Mesendoderm (in vitro differentiated cells): ENCODE data around the gene CGRRF1.

ENCODE experiments used
- DNase-seq: peaks from one replicate; pipeline ENCODE4 v3.0.0; 2013
- H2AK5ac ChIP-seq: 2 replicates; pipeline ENCODE4 v1.6.1; 2013; ENCODE audit warnings: low read length, inconsistent platforms
- H2BK120ac ChIP-seq: 2 replicates; pipeline ENCODE4 v1.6.1; 2013; ENCODE audit warnings: low read depth, mild to moderate bottlenecking, low read length, moderate library complexity, mixed read lengths
- H2BK15ac ChIP-seq: replicated peaks from 2 replicates; pipeline ENCODE4 v1.6.1; 2013; ENCODE audit warnings: low read depth, mild to moderate bottlenecking, moderate library complexity
- H2BK5ac ChIP-seq: 2 replicates; pipeline ENCODE4 v1.6.1; 2013; ENCODE audit warnings: low read length, inconsistent platforms
- H3K18ac ChIP-seq: 2 replicates; pipeline ENCODE4 v1.6.1; 2013; ENCODE audit warnings: mild to moderate bottlenecking, low read length, mixed read lengths
- H3K23ac ChIP-seq: one replicate; pipeline ENCODE4 v1.6.1; 2013; ENCODE audit warnings: low read length
- H3K27ac ChIP-seq: 2 replicates; pipeline ENCODE4 v1.5.1; 2013; ENCODE audit warnings: low read depth, mild to moderate bottlenecking, inconsistent platforms, low read length, moderate library complexity
- H3K27me3 ChIP-seq: 2 replicates; pipeline ENCODE4 v1.6.1; 2013; ENCODE audit warnings: low read length, control low read depth, mild to moderate bottlenecking, inconsistent platforms; ENCODE audit not compliant: insufficient read depth, poor library complexity
- H3K36me3 ChIP-seq: 2 replicates; pipeline ENCODE4 v1.6.1; 2013; ENCODE audit warnings: low read length, inconsistent platforms; ENCODE audit not compliant: control insufficient read depth, insufficient read depth
- H3K4ac ChIP-seq: one replicate; pipeline ENCODE4 v1.6.1; 2013; ENCODE audit warnings: low read depth, mild to moderate bottlenecking, low read length, moderate library complexity
- H3K4me1 ChIP-seq: 2 replicates; pipeline ENCODE4 v1.6.1; 2013; ENCODE audit warnings: low read depth, low read length, inconsistent platforms; ENCODE audit not compliant: control insufficient read depth
- H3K4me2 ChIP-seq: 2 replicates; pipeline ENCODE4 v1.6.1; 2013; ENCODE audit warnings: low read length
- H3K4me3 ChIP-seq: 2 replicates; pipeline ENCODE4 v1.5.1; 2013; ENCODE audit warnings: mild to moderate bottlenecking, low read length
- H3K56ac ChIP-seq: one replicate; pipeline ENCODE4 v1.6.1; 2013; ENCODE audit warnings: low read length
- H3K79me1 ChIP-seq: 2 replicates; pipeline ENCODE4 v1.6.1; 2013; ENCODE audit warnings: low read length, inconsistent platforms
- H3K79me2 ChIP-seq: 2 replicates; pipeline ENCODE4 v1.6.1; 2013; ENCODE audit warnings: mild to moderate bottlenecking, low read length; ENCODE audit not compliant: control insufficient read depth, insufficient read depth
- H3K9ac ChIP-seq: 2 replicates; pipeline ENCODE4 v1.6.1; 2013; ENCODE audit warnings: low read length, inconsistent platforms
- H4K5ac ChIP-seq: one replicate; pipeline ENCODE4 v1.6.1; 2013; ENCODE audit warnings: low read length
- H4K8ac ChIP-seq: one replicate; pipeline ENCODE4 v1.6.1; 2013; ENCODE audit warnings: low read depth, mild to moderate bottlenecking, control low read depth, low read length, moderate library complexity
- WGBS: extraction: QIAGEN DNeasy Blood & Tissue Kit; methylation state at CpG from one replicate; pipeline ENCODE4 v1.1.7; 2013; ENCODE audit warnings: low lambda C conversion rate, missing lambda C conversion rate; ENCODE audit not compliant: insufficient coverage; ENCODE audit errors: extremely low coverage; 5-methylcytosine and 5-hydroxymethylcytosine counted together

The CGRRF1 gene

GRCh38 chr14:54570631-54571415 lies 61.1 kb downstream of the CGRRF1 start:
- Histone ChIP-seq H3K4me2 (no peak overlapping the region), H4K5ac (no peak overlapping the region), H3K36me3 (no peaks in the 10 kb centered on the region), H3K56ac (no peak overlapping the region), H3K79me2 (peaks cover 21% of the 10 kb centered on the region), H2BK120ac (no peak overlapping the region), H3K4me3 (no peak overlapping the region), H3K27me3 (no peaks in the 10 kb centered on the region), H3K4ac (no peak overlapping the region), H2AK5ac (no peak overlapping the region), H3K18ac (no peak overlapping the region), H3K9ac (no peak overlapping the region), H3K4me1 (peaks cover 4% of the 10 kb centered on the region), H3K79me1 (peaks cover 1% of the 10 kb centered on the region), H2BK5ac (no peak overlapping the region), H2BK15ac (no peak overlapping the region), H3K27ac (no peak overlapping the region), H3K23ac (no peak overlapping the region), H4K8ac (no peak overlapping the region)
- DNase-seq, result no peak
- WGBS, result no CpG with 5 or more reads among the region's 5 CpGs

DNA sequence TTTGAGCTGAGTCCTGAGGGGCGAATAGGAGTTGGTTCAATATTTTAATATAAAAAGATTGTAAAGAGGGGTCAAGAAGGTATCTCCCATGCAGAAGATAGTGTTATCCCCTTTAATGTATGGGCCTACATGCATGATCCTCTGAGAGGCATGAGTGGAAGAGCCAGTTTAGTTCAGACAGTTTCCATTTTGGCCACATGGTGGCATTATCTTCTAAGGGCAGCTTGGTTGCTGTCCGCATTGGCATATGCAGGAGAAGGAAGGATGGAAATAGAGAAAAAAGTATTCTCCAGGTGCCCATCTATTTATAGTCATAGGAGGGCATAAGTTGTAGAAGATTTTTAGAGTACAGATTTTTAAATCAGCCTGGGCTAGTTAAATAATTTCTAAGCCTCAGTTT lies 62.6 kb downstream of the CGRRF1 start:
- no peaks in the 10 kb centered on the region for H3K27me3 ChIP-seq
- H3K79me1 ChIP-seq, result peaks cover 9% of the 10 kb centered on the region
- DNase-seq, result peak; percentile 86
- no peak overlapping the region for H3K56ac ChIP-seq
- no peak overlapping the region for H3K4ac ChIP-seq
- H3K4me3 ChIP-seq, result no peak overlapping the region
- H4K8ac ChIP-seq, result no peak overlapping the region
- H2BK5ac ChIP-seq, result no peak overlapping the region
- no CpG with 5 or more reads among the region's 2 CpGs for WGBS
- H2BK120ac ChIP-seq, result no peak overlapping the region
- H3K9ac ChIP-seq, result no peak overlapping the region
- no peak overlapping the region for H3K18ac ChIP-seq
- H3K23ac ChIP-seq, result no peak overlapping the region
- H3K4me1 ChIP-seq, result peaks cover 4% of the 10 kb centered on the region
- peaks cover 31% of the 10 kb centered on the region for H3K79me2 ChIP-seq
- no peak overlapping the region for H2AK5ac ChIP-seq
- no peak overlapping the region for H3K4me2 ChIP-seq
- no peak overlapping the region for H2BK15ac ChIP-seq
- H3K27ac ChIP-seq, result no peak overlapping the region
- no peak overlapping the region for H4K5ac ChIP-seq
- H3K36me3 ChIP-seq, result no peaks in the 10 kb centered on the region

- Histone ChIP-seq H3K79me2 (peaks cover 25% of the 10 kb centered on the region), H2BK120ac (no peak overlapping the region), H3K4ac (no peak overlapping the region), H4K8ac (no peak overlapping the region), H3K79me1 (peaks cover 8% of the 10 kb centered on the region), H3K56ac (no peak overlapping the region), H3K9ac (no peak overlapping the region), H3K27me3 (no peaks in the 10 kb centered on the region), H3K4me2 (no peak overlapping the region), H3K27ac (no peak overlapping the region), H2BK15ac (no peak overlapping the region), H3K18ac (no peak overlapping the region), H3K4me1 (no peaks in the 10 kb centered on the region), H4K5ac (no peak overlapping the region), H3K36me3 (no peaks in the 10 kb centered on the region), H3K23ac (no peak overlapping the region), H3K4me3 (no peak overlapping the region), H2AK5ac (no peak overlapping the region), H2BK5ac (no peak overlapping the region)
- DNase-seq, result no peak
- WGBS, result no CpG with 5 or more reads among the region's 6 CpGs
These were observed 64.8 kb downstream of the CGRRF1 start for GRCh38 chr14:54574528-54574927.

- Histone ChIP-seq H2BK15ac (no peak overlapping the region), H3K36me3 (no peaks in the 10 kb centered on the region), H3K79me1 (peaks cover 8% of the 10 kb centered on the region), H3K4ac (no peak overlapping the region), H2AK5ac (no peak overlapping the region), H3K18ac (no peak overlapping the region), H3K9ac (no peak overlapping the region), H4K5ac (no peak overlapping the region), H3K4me1 (peaks cover 4% of the 10 kb centered on the region), H3K27me3 (no peaks in the 10 kb centered on the region), H3K27ac (no peak overlapping the region), H4K8ac (no peak overlapping the region), H2BK5ac (no peak overlapping the region), H3K79me2 (peaks cover 33% of the 10 kb centered on the region), H3K4me2 (no peak overlapping the region), H2BK120ac (no peak overlapping the region), H3K56ac (no peak overlapping the region), H3K4me3 (no peak overlapping the region), H3K23ac (no peak overlapping the region)
- DNase-seq, result no peak
- no CpG with 5 or more reads among the region's 6 CpGs for WGBS
These were observed 67.8 kb downstream of the CGRRF1 start for GRCh38 chr14:54577494-54577893.

- Histone ChIP-seq H2BK15ac (no peak overlapping the region), H3K27ac (no peak overlapping the region)
- no CpG with 5 or more reads among the region's 3 CpGs for WGBS
These were observed 68.3 kb downstream of the CGRRF1 start for GRCh38 chr14:54577977-54578376.

GRCh38 chr14:54579621-54580020 lies 69.9 kb downstream of the CGRRF1 start:
- Histone ChIP-seq H3K4me2 (no peak overlapping the region), H3K4me1 (peaks cover 4% of the 10 kb centered on the region), H3K56ac (no peak overlapping the region), H3K4ac (no peak overlapping the region), H4K8ac (no peak overlapping the region), H2BK5ac (no peak overlapping the region), H2BK15ac (no peak overlapping the region), H3K79me1 (peaks cover 8% of the 10 kb centered on the region), H3K4me3 (no peak overlapping the region), H3K23ac (no peak overlapping the region), H3K79me2 (peaks cover 33% of the 10 kb centered on the region), H3K27me3 (no peaks in the 10 kb centered on the region), H3K27ac (no peak overlapping the region), H3K9ac (no peak overlapping the region), H3K36me3 (no peaks in the 10 kb centered on the region), H2BK120ac (no peak overlapping the region), H4K5ac (no peak overlapping the region), H3K18ac (no peak overlapping the region), H2AK5ac (no peak overlapping the region)
- no CpG with 5 or more reads among the region's 1 CpG for WGBS
- DNase-seq, result no peak

More at GRCh38 chr14:54577977-54578376, 68.3 kb downstream of the CGRRF1 start:
- H3K4ac ChIP-seq, result no peak overlapping the region
- H2BK5ac ChIP-seq, result no peak overlapping the region
- peaks cover 33% of the 10 kb centered on the region for H3K79me2 ChIP-seq
- no peak overlapping the region for H2AK5ac ChIP-seq
- H3K18ac ChIP-seq, result no peak overlapping the region
- H2BK120ac ChIP-seq, result no peak overlapping the region
- H4K5ac ChIP-seq, result no peak overlapping the region
- H3K9ac ChIP-seq, result no peak overlapping the region
- H3K79me1 ChIP-seq, result peaks cover 8% of the 10 kb centered on the region
- no peaks in the 10 kb centered on the region for H3K36me3 ChIP-seq
- H3K56ac ChIP-seq, result no peak overlapping the region
- H3K4me1 ChIP-seq, result peaks cover 4% of the 10 kb centered on the region
- no peak overlapping the region for H3K23ac ChIP-seq
- H3K4me3 ChIP-seq, result no peak overlapping the region
- H3K27me3 ChIP-seq, result no peaks in the 10 kb centered on the region
- no peak overlapping the region for H4K8ac ChIP-seq
- H3K4me2 ChIP-seq, result no peak overlapping the region
- DNase-seq, result no peak
